Adrenal gland (tissue), 5 donors: ENCODE data around the gene UBAC2.

ENCODE experiments used
- POLR2A ChIP-seq, 2 donors: fragments of 450-650 bp; IDR thresholded peaks; one replicate each; pipeline ENCODE4 v1.6.1; 2017; ENCODE audit warnings: antibody characterized with exemption in 2 of 2, mild to moderate bottlenecking in 2 of 2, moderate library complexity in 1 of 2
- TF ChIP-seq, protein P1 (sequence below), 6 experiments: fragments of 450-650 bp in 4 of 6; fragments of 200-600 bp in 2 of 6; sonication (generic) in 1 of 6; IDR thresholded peaks; 1 replicate in 5 of 6; 2 replicates in 1 of 6; pipeline versions ENCODE4 v1.5.1 to v1.8.0; 2016 to 2021; ENCODE audit warnings: antibody characterized with exemption in 6 of 6, mild to moderate bottlenecking in 2 of 6, moderate library complexity in 1 of 6
- donor health status: DM: no; HTN: no; CAD: no.

DNA sequence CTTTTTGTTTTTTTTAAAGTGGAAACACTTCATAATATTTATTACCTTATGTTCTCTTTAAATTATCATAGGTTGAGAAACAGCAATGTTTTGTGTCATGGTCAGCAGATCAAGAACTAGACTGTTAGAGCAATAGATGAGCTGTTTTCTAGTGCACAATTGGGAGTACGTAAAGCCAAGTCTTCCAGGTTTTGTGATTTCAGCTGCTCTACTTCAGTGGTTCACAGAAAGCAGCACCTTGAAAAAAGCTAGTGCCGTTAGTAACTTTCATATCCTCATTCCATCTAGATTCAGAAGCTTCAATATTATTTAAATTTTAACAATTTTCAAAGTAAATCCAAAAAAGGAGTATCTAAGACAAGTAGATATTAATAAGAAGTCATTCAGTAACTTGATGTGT is 55.6 kb downstream of the UBAC2 start:
- TF ChIP-seq, protein P1, sequence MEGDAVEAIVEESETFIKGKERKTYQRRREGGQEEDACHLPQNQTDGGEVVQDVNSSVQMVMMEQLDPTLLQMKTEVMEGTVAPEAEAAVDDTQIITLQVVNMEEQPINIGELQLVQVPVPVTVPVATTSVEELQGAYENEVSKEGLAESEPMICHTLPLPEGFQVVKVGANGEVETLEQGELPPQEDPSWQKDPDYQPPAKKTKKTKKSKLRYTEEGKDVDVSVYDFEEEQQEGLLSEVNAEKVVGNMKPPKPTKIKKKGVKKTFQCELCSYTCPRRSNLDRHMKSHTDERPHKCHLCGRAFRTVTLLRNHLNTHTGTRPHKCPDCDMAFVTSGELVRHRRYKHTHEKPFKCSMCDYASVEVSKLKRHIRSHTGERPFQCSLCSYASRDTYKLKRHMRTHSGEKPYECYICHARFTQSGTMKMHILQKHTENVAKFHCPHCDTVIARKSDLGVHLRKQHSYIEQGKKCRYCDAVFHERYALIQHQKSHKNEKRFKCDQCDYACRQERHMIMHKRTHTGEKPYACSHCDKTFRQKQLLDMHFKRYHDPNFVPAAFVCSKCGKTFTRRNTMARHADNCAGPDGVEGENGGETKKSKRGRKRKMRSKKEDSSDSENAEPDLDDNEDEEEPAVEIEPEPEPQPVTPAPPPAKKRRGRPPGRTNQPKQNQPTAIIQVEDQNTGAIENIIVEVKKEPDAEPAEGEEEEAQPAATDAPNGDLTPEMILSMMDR (IDR thresholded peaks at IDR 0.05), result no peak
- TF ChIP-seq POLR2A (IDR thresholded peaks at IDR 0.05), result no peak
